ENCODE measurements around the gene ARID1B.
"Not testable (repeated sequence)": the region's sequence is repeated elsewhere in the genome, so short reads cannot be mapped to it uniquely, and the experiment has no call there.

ARID1B gene

DNA sequence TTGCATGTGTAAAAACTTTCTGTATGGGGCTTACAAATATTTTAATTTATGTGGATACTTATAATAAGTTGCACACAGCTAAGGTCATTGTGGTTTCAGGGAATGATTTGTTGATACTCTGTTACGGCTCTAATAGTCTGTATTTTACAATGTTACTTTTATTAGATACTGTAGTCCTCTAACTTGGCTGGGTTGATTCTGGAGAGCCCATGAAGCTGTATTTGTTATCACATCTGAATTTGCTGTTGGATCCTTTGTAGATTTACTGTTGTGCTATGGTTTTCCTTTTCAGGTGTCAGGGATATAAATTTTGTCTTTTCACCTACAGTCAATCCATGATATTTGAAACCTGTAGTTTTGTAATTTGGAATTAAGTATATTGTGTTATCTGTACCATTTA is 161.0 kb downstream of the ARID1B start:
- DNase-seq (ENCODE audit: low spot score), result no peak

DNA sequence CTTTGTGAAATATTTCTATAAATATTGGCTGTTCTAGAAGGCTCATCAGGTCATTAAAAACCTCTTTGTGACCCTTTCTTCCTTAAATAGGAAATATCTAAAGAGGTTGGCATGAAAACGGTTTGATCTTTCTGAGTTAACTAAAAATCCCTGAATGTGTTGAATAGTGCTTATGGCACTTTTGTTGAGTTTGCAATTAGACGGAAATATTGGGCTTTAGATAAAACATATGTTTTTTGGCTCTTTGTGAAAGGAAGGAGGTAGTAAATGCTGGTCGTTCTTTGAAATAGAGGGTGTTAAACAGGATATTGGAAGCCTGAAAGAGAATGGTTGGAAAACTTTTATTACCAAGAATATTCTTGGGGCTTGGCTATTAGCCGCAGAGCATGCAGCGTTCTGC is 163.0 kb downstream of the ARID1B start:
- no peak for DNase-seq (ENCODE audit: low spot score)

DNA sequence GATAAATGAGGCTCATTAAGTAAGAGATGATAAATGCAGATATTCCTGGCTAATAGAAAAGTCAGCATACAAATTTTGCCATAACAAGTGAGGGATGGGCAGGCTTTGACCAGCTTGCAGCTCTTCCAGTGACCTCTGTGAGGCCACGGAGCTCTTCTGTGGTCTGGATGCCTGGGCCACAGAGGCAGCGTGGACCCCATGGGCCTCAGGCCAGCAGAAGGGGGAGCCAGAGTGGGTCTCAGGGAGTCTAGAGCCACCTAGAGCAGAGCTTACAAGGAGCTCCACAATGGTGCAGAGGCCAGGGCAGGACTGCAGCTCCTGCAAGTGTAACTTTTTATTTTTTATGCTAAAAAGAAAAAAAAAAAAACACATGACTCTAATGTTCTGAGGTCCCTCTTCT is 165.1 kb downstream of the ARID1B start:
- DNase-seq (ENCODE audit: low spot score), result no peak

DNA sequence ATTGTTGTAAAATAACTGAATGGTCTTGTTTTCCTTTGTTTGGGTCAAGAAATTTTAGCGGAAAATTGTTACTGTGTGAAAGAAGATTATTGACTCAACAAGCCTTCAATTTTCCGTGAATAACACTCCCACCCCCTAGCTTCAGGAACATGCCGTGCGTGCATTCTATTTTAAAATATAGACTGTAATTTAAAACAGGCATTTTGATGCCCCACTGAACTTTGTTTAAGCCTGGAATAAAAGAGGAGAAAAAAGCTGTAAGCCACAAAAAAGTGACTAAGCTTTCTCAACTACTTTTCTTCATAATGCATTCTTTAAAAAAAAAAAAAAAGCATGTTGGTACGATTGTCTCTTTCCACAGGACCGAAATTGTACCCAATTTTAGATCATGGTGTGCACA is 166.0 kb downstream of the ARID1B start:
- DNase-seq (ENCODE audit: low spot score), result no peak

DNA sequence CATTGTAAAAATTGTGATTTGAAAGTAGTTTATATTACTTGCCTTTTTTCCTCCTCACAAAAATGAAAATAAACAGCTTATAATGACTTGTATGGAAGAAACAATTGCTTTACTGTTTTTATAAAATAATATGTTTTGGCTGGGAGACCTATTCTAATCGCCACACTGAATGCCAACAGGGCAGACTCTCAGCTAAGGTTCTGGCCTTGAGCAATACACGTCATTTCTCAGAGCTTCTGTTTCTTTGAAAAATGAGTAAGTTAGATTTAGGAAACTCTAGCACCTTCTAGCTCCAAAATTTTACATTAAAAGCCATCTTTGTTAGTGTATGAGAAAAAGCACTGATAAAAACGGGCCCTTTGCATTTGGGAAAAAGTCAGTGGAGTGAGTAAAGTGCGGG is 166.6 kb downstream of the ARID1B start:
- DNase-seq (ENCODE audit: low spot score), result no peak

DNA sequence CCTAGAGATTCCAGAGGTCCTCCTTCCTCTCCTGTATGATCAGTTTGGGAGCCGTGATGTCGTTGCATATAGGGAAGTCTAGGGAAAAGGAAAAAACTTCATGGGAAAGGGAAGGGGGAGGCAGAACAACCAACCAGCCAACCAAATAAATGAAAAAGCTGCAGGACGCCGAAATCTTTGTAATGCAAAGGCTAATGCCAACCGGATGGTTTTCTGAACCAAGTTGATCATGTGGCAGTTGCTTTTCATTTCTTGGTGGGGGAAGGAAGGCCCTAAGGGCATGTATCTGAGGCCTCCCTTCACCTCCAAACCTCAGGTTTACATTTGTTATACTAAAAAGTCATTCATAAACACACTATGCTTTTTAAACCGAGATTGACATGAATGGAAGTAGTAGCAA is 167.2 kb downstream of the ARID1B start:
- DNase-seq (ENCODE audit: low spot score), result no peak

DNA sequence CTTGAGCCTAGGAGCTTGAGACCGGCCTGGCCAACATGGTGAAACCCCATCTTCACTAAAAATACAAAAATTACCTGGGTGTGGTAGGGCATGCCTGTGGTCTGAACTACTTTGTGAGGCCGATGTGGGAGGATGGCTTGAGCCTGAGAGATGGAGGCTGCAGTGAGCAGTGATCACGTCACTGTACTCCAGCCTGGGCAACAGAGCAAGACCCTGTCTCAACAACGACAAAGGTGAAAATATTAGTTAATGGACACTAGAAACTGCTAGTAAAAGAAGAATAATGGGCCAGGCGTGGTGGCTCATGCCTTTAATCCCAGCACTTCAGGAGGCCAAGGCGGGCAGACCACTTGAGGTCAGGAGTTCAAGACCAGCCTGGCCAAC is 168.6 kb downstream of the ARID1B start:
- DNase-seq (ENCODE audit: low spot score), result not testable (repeated sequence)

DNA sequence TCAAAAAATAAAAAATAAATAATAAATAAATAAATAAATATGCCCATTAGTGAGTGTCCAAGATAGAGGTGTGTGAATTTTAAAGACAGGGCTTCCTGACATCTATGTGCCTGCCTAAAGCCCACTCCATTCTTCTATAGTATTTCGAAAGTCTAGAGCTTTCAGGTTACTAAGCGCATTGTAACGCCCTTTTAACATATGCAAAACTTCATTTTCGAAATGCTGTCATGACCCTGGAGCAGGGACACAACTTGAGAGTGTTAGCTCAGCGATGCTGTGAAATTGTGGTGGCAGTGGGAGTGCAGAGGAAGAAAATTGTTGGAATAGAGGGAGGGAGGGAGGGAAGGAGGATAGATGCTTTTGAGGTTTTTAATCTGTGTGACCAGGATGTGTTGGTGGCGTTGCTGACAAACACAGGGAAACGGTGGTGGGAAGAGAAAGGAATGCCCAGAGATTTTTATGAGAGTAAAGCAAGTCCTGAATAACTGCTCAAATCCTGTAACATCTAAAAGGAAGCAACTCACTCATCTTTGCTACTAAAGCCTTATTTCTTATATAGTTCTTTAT is 169.3 kb downstream of the ARID1B start:
- no peak for DNase-seq (ENCODE audit: low spot score)

- no peak for DNase-seq (ENCODE audit: low spot score)
These were observed 171.1 kb downstream of the ARID1B start for GRCh38 chr6:156948277-156948676.

DNA sequence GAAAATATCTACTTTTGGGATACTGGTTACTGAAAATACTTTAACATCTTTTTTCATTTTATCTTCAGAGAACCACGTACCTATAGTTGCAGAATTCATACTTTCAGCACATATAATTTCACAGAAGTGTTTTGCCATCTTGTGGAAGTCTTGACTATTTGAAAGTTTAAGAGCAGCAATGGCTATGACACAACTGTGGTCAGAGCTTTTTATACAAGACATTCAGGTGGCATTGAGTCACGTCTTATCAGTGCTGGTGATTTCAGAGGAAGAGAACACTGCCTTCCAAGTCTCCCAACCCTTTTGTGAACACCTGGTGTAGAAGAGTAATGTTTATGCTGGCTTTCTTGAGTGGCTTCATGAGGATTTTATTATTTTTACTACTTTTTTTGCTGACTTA is 171.6 kb downstream of the ARID1B start:
- no peak for DNase-seq (ENCODE audit: low spot score)

DNA sequence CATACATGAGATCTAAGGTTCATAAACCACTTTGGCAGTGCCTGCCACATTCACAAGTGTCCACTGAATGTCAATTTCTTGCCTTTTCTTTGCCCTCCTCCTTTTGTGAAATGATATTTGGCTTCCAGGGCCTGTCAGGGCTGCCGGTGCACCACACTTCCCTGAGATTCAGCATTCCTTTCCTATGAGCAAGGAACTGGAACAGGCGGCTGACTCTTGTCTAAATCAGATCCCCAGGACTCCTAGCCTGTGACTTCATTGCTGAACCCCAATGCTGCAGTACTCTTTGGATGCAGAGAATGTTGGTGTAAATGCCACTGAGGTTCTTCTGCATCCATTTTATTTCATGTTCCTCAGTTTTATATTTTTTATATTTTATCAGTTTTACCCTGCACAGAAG is 172.2 kb downstream of the ARID1B start:
- no peak for DNase-seq (ENCODE audit: low spot score)

- DNase-seq (ENCODE audit: low spot score), result no peak
These were observed 172.9 kb downstream of the ARID1B start for GRCh38 chr6:156950084-156950483.

DNA sequence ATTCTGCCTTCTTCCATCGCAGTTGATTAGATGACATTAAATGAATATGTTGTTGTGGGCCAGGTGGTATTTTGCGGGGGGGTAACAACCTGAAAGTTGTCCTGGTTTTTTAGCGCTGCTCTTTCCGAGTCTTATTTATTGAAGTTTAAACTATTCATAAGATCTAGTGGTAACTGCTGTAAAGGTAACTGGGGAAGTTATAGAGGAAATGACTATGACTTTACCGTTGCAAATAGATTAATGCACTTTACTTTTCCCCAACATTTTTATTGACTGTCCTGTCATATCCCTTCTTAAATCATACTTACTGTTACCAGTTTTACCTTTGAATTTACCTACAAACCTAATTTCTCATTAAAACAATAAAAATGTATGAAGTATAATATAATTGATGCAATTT is 173.4 kb downstream of the ARID1B start:
- DNase-seq (ENCODE audit: low spot score), result no peak

DNA sequence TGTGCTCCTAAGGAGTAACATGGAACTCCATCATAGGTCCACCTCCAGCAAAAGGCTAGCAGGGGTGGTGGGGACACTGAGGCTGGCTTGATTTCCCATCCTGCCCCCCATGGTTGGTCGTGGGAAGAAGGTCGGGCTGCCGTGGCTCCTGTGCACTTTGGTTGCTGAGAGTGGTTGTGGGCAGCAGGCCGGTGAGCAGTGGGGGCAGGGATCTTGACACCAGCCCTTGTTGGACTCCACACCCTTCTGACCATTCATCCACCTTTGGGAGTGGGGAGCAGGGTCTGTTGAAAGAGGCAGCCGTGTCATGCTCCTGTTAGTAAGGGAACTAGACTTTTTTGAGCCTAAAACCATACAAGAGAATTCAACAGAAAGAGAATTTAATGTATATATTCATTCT is 175.2 kb downstream of the ARID1B start:
- DNase-seq (ENCODE audit: low spot score), result no peak

GRCh38 chr6:156953127-156953478 is 175.9 kb downstream of the ARID1B start:
- no peak for DNase-seq (ENCODE audit: low spot score)

DNA sequence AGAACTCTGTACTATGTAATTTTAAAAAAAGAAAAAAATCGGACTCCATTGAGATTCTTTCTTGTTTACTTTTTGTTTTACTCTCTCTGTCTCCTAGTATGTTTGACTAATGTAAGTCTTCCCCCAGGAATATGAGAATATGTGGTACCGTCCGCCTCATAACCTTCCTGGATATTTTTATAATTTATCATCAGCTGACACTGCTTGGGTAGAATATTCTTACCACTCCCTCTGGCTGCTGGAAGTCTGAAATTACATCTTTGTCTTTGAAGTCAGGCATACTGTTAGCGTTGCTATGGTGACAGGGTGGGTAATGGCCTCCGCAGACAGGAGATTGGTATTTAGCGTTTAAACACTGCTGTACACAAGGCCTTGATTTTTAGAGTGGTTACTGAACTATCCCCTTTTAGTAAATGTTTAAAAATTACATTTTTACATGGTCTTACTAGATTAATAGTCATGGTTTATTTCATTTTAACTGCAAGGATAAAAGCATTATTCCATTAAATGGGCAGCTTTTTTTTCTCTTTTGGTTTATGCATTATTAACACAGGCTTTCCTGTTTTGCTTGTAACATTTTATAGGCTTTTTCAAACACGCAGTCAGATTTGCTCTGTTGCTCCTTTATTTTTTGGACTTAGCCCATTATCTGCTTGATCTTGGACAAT is 176.4 kb downstream of the ARID1B start:
- peak; percentile 98 for DNase-seq (ENCODE audit: low spot score)

DNA sequence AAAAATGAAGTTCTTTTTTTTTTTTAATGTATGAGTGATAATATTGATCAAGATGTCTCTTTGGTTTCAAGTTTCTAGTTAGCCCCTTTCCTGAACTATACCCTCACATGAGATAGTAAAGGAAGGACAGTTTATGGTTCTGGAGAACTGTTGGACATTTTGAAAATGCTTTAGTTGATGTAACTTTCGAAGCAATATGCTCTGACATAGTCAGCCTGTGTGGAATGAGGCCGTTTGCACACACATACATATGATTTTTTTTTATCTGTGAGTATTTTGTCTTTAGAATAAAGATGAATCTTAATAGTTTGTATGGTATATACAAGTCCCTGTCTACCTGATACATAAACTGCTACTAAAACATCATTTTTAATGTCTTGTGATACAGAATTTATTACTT is 177.0 kb downstream of the ARID1B start:
- no peak for DNase-seq (ENCODE audit: low spot score)

DNA sequence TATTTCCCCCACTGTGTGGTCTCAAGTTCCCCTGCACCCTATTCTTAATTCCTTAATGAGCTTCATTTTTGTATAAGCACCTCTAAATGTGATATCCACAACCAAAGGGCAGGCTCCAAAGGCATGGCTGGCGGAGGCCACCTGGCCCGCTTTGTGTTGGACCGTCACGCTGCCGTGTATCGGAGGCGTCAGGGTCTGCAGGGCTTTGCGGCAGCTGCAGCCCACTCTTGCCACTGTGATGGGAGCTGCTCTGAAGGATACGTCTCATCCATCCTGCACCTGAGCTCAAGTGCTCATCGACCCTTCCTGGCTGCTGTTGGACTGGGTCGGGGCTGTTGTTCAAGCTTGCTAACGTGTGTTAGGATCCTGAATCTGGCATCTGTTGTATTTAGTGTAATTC is 177.6 kb downstream of the ARID1B start:
- DNase-seq (ENCODE audit: low spot score), result no peak

GRCh38 chr6:156955494-156956183 is 178.5 kb downstream of the ARID1B start:
- no peak for DNase-seq (ENCODE audit: low spot score)

DNA sequence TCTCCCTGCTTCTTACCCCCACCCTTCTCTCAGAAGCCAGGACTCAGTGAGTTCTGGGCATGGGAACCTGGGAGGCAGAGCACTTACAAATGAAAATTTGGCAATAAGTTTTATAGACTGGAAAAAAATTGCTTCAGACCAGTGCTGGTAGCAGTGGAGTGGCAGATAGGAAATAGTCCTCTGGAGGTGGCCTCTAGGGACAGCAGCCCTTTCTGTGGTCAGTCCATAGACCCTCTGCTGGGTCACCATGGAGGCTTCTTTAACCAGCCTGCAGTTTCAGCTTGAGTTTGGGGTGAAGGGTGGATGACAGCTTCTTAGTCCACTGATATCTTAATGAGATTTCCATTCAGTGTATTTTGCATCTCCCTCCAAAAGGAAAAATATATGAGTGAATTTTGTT is 179.1 kb downstream of the ARID1B start:
- no peak for DNase-seq (ENCODE audit: low spot score)

DNA sequence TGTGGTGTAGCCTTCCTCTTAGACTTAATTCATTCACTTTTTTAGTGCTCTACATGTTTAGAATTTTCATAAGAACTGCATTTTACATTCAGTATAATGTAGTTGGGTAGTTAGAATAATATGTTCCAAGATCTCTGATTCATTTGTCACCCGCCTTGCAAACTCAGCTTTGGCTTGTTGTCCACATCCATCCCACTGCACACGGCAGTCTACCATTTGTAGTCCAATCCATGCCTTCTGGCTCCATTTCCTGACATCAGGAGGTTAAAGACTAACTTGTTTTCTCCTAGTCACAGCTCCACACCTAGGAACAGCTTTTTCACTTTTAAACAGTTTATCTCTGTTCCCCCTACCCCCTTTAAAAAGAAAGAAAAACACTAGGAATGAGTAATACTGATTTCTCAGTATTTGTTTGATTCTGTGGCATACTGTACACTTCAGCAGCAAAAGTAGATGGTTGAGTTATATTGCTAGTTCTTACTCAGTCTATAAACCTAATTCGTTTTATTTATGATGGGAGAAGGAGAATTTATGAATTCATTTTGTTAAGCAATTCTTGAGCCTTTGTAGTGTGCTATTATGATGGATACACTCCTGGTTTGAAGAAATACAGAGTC is 180.9 kb downstream of the ARID1B start:
- DNase-seq (ENCODE audit: low spot score), result no peak

GRCh38 chr6:156960525-156960924 is 183.3 kb downstream of the ARID1B start:
- no peak for DNase-seq (ENCODE audit: low spot score)

DNA sequence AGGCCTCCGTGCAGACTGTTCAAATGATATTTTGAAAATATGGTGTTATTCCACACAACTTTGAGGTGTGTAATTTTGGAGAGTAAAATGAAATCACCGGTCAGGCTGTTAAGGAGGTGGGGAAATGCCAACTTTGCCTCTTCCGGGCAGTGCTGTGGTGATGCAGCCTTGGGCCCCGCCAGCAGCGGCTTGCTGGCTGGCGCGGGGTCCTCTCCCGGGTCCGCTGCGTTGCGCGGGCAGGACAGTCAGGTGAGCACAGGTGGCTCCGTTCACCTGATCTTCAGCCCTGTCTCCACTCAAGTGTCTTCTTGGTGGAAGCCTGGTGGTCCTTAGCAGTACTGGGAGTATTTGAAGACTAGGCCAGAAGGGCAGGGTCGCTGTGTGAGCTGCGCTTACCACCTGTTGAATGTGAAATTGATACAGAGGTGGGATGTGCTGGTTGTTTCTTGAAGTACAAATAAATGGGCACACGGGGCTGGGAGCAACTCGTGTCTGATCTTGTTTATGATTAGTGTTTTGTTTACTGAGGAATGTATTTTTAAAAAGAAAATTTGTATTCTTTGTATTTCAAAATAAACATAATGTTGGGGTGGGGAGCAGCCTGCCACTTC is 184.2 kb downstream of the ARID1B start:
- DNase-seq (ENCODE audit: low spot score), result no peak

All from COLO829 (cell line).